Epithelial cell of proximal tubule (primary cell): ENCODE measurements around the gene PBX1. TPM values are rescaled to one million over a fixed set of nuclear protein-coding genes. Genes with fewer than 3 reads are reported as not detected.

Source experiments
- DNase-seq: peaks from one replicate; pipeline ENCODE4 v3.0.0-alpha.2; 2011; ENCODE audit warnings: low read depth
- H3K4me3 ChIP-seq: 2 replicates; pipeline ENCODE4 v1.5.1; 2011; ENCODE audit warnings: low read depth, mild to moderate bottlenecking, low read length
- total RNA-seq: library from RNA; depleted of rRNA; stranded (reverse); fragments of >200 nt; gene quantifications from 2 replicates; pipeline ENCODE4 v1.2.3, GENCODE V29; 2015
- TF ChIP-seq, protein P1 (sequence below): conservative IDR thresholded peaks from 2 replicates; pipeline ENCODE4 v1.5.1; 2012; ENCODE audit warnings: low read depth, mild to moderate bottlenecking, low read length

The PBX1 gene
- total RNA-seq, 1 donor from 2014 or later = 3.0 TPM

- TF ChIP-seq, protein P1, sequence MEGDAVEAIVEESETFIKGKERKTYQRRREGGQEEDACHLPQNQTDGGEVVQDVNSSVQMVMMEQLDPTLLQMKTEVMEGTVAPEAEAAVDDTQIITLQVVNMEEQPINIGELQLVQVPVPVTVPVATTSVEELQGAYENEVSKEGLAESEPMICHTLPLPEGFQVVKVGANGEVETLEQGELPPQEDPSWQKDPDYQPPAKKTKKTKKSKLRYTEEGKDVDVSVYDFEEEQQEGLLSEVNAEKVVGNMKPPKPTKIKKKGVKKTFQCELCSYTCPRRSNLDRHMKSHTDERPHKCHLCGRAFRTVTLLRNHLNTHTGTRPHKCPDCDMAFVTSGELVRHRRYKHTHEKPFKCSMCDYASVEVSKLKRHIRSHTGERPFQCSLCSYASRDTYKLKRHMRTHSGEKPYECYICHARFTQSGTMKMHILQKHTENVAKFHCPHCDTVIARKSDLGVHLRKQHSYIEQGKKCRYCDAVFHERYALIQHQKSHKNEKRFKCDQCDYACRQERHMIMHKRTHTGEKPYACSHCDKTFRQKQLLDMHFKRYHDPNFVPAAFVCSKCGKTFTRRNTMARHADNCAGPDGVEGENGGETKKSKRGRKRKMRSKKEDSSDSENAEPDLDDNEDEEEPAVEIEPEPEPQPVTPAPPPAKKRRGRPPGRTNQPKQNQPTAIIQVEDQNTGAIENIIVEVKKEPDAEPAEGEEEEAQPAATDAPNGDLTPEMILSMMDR = no peak
- DNase-seq = no peak
- no peak overlapping the region for H3K4me3 ChIP-seq
These were observed 275.7 kb downstream of the PBX1 start for GRCh38 chr1:164834641-164835040.

- TF ChIP-seq, protein P1 = no peak
- no peak for DNase-seq
- H3K4me3 ChIP-seq = no peak overlapping the region
These were observed 277.6 kb downstream of the PBX1 start for GRCh38 chr1:164836614-164837018.

- H3K4me3 ChIP-seq = no peak overlapping the region
- TF ChIP-seq, protein P1 = no peak
- DNase-seq = no peak
These were observed 279.8 kb downstream of the PBX1 start for GRCh38 chr1:164838786-164839185.

DNA sequence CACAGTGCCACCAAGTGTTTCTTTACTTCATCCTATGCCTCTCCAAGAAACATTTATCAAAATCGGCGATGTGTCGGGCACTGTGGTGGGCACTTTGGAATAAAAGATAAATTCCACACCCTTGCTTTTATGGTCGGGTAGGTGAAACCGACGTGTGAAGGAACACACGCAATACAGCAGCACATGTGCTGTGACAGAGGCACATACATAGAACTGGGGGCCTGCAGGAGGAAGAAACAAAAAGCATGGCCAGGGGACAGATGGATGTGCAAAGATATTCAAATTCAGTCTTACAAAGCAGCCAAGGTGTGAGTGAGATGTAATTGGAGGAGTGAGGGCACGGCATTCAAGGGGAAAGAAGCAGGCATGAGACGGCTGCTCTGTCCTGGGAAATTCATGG is 282.0 kb downstream of the PBX1 start:
- DNase-seq = no peak
- TF ChIP-seq, protein P1 = no peak
- H3K4me3 ChIP-seq = no peak overlapping the region

DNA sequence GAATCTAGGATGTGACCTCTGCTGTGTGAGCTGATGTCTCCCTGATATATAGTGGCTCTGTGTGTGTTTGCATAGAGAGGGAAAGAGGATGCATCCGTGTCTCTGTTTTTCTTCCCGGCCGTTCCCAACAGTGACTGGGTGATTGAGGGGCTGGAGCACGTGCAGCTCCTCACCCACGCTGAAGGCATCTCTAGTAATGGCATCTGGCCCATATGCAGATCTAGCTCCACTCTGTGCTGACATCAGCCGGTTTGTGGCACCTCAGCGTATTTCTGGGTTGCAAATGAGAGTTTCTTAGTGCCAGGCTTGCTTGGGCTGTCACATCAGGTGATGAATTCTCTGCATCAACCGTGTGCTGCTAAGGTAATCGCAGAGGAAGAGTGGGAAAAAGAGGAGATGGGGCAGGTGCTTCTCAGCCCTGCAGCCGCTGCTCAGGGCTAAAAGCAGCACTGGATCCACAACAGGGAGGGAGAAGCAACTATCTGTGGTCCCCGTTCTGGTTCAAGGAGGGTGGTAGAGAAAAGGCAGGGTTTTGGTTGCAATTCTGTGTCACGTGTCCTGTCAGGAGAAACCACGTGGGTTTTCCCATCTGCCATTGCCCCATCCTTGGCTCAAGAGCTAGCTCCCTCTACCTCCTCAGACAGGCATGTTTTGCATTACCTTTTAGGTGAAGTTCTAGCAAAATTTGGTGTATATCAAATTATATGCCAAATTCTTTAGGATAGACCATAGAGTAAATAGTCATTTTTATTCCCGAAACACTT is 282.9 kb downstream of the PBX1 start:
- H3K4me3 ChIP-seq = no peak overlapping the region
- no peak for DNase-seq
- TF ChIP-seq, protein P1 = no peak

DNA sequence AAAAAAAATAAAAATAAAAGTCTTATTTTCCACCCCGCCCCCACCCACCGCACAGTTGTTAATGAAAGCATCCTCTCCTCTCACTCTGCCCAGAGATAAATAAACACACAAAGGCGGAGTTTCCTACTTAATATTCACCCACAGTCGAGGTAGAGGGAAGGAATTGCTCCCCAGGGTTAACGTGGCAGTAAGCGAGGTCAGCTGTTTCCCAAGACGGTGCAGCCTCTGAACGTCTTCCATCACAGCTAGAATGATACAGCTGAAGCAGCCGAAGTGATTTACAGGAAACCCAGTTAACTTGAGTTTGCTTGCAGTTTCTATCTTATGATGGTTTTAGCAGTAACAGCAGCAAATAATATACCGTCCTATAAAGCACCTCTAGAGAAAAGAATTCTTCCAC is 283.9 kb downstream of the PBX1 start:
- no peak for DNase-seq
- TF ChIP-seq, protein P1 = no peak
- no peak overlapping the region for H3K4me3 ChIP-seq

GRCh38 chr1:164843743-164844500 is 284.9 kb downstream of the PBX1 start:
- H3K4me3 ChIP-seq = no peak overlapping the region
- no peak for DNase-seq
- TF ChIP-seq, protein P1 = no peak
